Measurements from ENCODE around the gene SPINDOC.
A peak's percentile ranks its signal among the peaks of the same experiment; 100 is the strongest.
"Not testable (repeated sequence)": the region's sequence is repeated elsewhere in the genome, so short reads cannot be mapped to it uniquely, and the experiment has no call there.

The SPINDOC gene

DNA sequence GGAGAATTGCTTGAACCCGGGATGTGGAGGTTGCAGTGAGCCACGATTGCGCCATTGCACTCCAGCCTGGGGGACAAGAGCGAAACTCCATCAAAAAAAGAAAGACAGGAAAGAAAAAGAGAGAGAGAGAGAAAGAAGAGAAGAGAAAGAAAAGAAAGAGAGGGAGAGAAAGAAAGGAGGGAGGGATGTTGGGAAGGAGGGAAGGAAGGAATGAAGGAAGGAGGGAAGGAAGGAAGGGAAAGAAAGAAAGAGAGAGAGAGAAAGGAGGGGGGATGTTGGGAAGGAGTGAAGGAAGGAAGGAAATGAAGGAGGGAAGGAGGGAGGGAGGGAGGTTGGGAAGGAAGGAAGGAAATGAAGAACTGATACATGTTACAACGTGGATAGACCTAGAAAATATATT, 12.3 kb upstream of the SPINDOC start:
- Histone ChIP-seq H3K36me3 (ENCODE audit: control insufficient read depth, insufficient read depth, low read length) (no peaks in the 10 kb centered on the region), H3K4me1 (ENCODE audit: control insufficient read depth, insufficient read depth, low read length) (no peaks in the 10 kb centered on the region), H3K9me3 (ENCODE audit: control insufficient read depth, low read length) (no peaks in the 10 kb centered on the region), H3K9ac (ENCODE audit: low read length) (no peak overlapping the region), H3K27me3 (ENCODE audit: control insufficient read depth, insufficient read depth, low read length) (no peaks in the 10 kb centered on the region), H3K4me3 (ENCODE audit: low read length) (no peak overlapping the region)

DNA sequence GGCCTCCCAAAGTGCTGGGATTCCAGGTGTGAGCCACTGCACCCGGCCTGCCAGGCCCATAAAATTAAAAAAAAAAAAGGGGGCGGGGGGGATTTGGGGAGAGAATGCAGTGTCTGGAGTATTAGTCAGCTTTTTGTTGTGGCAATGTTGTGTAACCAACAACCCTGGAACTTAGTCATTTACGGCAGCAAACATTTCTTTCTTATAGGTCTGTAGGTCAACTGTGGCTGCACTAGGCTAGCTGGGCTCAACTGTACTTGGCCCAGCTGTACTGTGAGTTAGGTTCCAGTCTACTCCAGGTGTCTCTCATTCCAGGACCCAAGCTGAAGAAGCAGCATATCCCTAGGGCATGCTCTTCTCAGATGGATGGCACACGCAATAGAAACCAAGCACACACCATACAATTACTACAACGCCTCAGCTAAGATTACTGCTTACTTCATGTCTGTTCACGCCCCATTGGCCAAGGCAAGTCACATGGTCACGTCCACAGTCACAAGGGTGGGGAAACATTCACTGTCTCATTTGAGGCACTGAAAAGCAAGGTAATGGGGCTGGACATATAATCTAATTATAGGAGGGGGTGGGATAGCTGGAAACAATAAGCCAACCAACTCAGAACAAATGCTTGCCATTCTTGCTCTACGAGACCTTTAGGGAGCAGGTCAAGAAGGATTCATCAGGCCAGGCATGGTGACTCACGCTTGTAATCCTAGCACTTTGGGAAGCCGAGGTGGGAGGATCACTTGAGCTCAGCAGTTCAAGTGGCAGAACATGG, 10.4 kb upstream of the SPINDOC start:
- H3K9ac ChIP-seq (ENCODE audit: low read length) = no peak overlapping the region
- no peaks in the 10 kb centered on the region for H3K36me3 ChIP-seq (ENCODE audit: control insufficient read depth, insufficient read depth, low read length)
- no peaks in the 10 kb centered on the region for H3K4me1 ChIP-seq (ENCODE audit: control insufficient read depth, insufficient read depth, low read length)
- no peaks in the 10 kb centered on the region for H3K9me3 ChIP-seq (ENCODE audit: control insufficient read depth, low read length)
- H3K4me3 ChIP-seq (ENCODE audit: low read length) = no peak overlapping the region
- no peaks in the 10 kb centered on the region for H3K27me3 ChIP-seq (ENCODE audit: control insufficient read depth, insufficient read depth, low read length)

DNA sequence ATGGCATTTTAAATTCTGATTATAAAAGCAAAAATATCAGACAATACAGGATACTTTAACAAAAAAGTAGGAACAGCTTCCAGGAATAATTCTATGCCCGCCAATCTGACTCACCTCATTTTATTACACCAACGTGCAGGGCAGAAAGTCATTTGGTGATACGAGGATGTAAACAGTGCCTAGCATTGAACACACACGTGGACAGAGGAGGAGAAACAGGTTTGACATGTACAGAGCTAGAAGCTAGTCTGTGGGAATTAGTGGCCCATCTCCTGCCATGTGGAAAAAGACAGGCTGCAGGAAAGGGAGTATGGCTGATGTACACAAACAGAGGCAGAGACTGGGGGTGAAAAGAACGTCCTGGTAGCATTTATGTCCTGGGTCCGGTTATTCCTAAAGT, 9.0 kb upstream of the SPINDOC start:
- no peaks in the 10 kb centered on the region for H3K4me1 ChIP-seq (ENCODE audit: control insufficient read depth, insufficient read depth, low read length)
- no peaks in the 10 kb centered on the region for H3K27me3 ChIP-seq (ENCODE audit: control insufficient read depth, insufficient read depth, low read length)
- H3K9ac ChIP-seq (ENCODE audit: low read length) = no peak overlapping the region
- no peak overlapping the region for H3K4me3 ChIP-seq (ENCODE audit: low read length)
- H3K36me3 ChIP-seq (ENCODE audit: control insufficient read depth, insufficient read depth, low read length) = no peaks in the 10 kb centered on the region
- H3K9me3 ChIP-seq (ENCODE audit: control insufficient read depth, low read length) = no peaks in the 10 kb centered on the region

DNA sequence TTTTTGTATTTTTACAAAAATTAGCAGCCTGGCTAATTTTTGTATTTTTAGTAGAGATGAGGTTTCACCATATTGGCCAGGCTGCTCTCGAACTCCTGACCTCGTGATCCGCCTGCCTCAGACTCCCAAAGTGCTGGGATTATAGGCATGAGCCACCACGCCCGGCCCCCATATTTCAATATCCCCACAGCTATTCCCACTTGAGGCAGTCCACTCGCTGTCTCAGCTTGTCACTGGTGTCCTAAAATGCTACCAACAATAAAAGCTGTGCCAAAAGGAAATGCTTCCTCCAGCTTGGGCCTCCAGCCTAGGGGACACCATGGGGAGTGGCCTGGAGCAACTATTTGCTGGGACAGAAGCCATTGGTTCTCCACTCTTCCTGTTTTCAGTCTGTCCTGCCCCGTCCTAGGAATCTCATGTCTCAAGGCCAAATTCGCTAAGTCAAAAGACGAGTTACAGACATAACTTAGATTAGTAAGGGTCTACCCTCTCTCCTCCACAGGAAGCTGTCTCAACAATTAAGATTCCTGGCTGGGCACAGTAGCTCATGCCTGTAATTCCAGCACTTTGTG, 7.3 kb upstream of the SPINDOC start:
- H3K4me1 ChIP-seq (ENCODE audit: control insufficient read depth, insufficient read depth, low read length) = no peaks in the 10 kb centered on the region
- H3K4me3 ChIP-seq (ENCODE audit: low read length) = no peak overlapping the region
- H3K36me3 ChIP-seq (ENCODE audit: control insufficient read depth, insufficient read depth, low read length) = no peaks in the 10 kb centered on the region
- H3K9me3 ChIP-seq (ENCODE audit: control insufficient read depth, low read length) = no peaks in the 10 kb centered on the region
- H3K9ac ChIP-seq (ENCODE audit: low read length) = no peak overlapping the region
- H3K27me3 ChIP-seq (ENCODE audit: control insufficient read depth, insufficient read depth, low read length) = no peaks in the 10 kb centered on the region

DNA sequence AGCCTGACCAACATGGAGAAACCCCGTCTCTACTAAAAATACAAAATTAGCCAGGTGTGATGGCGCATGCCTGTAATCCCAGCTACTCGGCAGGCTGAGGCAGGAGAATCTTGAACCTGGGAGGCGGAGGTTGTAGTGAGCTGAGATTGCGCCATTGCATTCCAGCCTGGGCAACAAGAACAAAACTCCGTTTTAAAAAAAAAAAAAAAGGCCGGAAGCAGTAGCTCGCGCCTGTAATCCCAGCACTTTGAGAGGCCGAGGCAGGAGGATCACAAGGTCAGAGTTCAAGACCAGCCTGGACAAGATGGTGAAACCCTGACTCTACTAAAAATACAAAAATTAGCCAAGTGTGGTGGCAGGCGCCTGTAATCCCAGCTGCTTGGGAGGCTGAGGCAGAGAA, 2.9 kb upstream of the SPINDOC start:
- H3K9ac ChIP-seq (ENCODE audit: low read length); H3K4me1 ChIP-seq (ENCODE audit: control insufficient read depth, insufficient read depth, low read length); H3K27me3 ChIP-seq (ENCODE audit: control insufficient read depth, insufficient read depth, low read length); H3K4me3 ChIP-seq (ENCODE audit: low read length); H3K36me3 ChIP-seq (ENCODE audit: control insufficient read depth, insufficient read depth, low read length); H3K9me3 ChIP-seq (ENCODE audit: control insufficient read depth, low read length): not testable (repeated sequence)

DNA sequence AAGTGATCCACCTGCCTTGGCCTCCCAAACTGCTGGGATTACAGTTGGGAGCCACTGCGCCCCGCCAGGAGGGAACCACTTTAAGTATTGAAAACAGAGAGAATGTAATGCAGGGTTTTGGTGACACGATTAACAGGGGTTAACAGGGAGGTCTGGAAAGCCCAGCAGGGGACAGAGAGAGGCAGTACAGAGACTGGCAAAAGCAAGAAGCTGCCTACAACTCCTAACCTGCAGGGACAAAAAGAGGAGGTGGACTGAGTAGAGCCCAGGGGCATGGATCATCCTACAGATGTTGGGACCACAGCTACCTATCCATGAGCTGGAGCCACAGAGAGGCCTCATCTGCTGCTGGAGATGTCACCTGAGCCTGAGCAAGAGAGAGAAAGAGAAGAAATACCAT, 1.7 kb upstream of the SPINDOC start:
- H3K27me3 ChIP-seq (ENCODE audit: control insufficient read depth, insufficient read depth, low read length) = no peaks in the 10 kb centered on the region
- H3K36me3 ChIP-seq (ENCODE audit: control insufficient read depth, insufficient read depth, low read length) = no peaks in the 10 kb centered on the region
- no peaks in the 10 kb centered on the region for H3K9me3 ChIP-seq (ENCODE audit: control insufficient read depth, low read length)
- H3K4me1 ChIP-seq (ENCODE audit: control insufficient read depth, insufficient read depth, low read length) = peaks cover 9% of the 10 kb centered on the region
- H3K9ac ChIP-seq (ENCODE audit: low read length) = no peak overlapping the region
- H3K4me3 ChIP-seq (ENCODE audit: low read length) = no peak overlapping the region

DNA sequence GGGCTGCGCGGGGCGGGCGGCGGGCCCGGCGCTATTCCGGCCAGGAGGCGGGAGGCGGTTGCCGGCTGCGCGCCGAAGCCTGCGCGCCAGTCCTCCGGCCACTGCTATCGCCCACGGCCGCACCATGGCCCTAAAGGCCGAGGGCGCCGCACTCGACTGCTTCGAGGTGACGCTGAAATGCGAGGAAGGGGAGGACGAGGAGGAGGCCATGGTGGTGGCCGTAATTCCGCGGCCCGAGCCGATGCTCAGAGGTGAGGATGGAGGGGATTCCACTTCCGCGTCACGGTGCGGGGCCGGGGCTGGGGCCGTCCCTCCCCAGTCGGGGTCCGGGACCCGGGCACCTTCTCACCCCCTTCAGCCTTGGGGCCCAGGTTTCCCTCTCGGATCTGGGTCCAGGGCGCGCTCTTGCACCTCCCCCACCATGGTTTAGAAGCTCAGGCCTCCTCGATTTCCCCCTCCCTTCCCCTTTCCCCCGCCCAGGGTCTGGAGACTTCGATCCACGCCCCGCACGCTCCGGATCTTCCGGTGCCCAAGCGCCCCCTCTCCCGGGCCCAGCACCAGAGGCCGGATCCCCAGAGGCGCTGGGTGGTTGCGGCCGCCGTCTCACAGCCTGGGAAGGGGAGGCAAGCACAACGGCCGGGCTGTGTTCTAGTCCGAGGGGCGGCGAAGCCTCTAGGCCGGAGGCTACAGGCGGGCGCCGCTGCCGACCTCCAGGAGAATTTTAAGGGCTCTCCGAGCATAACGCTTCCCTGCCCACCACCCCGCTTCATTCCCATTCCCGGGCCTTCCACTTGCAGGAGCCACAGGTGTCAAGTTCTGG, 517 bp downstream of the SPINDOC start:
- Histone ChIP-seq H3K36me3 (ENCODE audit: control insufficient read depth, insufficient read depth, low read length) (no peaks in the 10 kb centered on the region), H3K4me3 (ENCODE audit: low read length) (peak overlapping the region; percentile 61), H3K9me3 (ENCODE audit: control insufficient read depth, low read length) (no peaks in the 10 kb centered on the region), H3K9ac (ENCODE audit: low read length) (peak overlapping the region; percentile 73), H3K4me1 (ENCODE audit: control insufficient read depth, insufficient read depth, low read length) (peaks cover 9% of the 10 kb centered on the region), H3K27me3 (ENCODE audit: control insufficient read depth, insufficient read depth, low read length) (no peaks in the 10 kb centered on the region)

DNA sequence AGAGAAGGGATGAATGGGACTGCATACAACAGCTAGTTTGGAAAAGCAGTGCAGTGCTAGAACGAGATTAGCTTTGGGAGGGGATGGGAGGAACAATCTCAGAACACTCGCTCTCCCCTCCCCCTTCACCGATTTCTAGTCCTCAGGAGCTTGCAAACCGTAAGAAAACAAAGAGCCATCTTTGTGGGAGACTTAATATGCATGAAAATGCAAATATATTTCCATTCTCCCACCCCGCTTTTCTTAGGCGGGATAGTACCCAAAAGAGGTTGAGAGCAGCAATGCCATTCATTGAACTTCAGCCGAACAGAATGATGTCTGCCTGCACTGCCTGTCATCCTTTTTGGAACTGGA, 1.1 kb downstream of the SPINDOC start:
- Histone ChIP-seq H3K9ac (ENCODE audit: low read length) (peak overlapping the region; percentile 73), H3K27me3 (ENCODE audit: control insufficient read depth, insufficient read depth, low read length) (no peaks in the 10 kb centered on the region), H3K4me3 (ENCODE audit: low read length) (no peak overlapping the region), H3K9me3 (ENCODE audit: control insufficient read depth, low read length) (no peaks in the 10 kb centered on the region), H3K36me3 (ENCODE audit: control insufficient read depth, insufficient read depth, low read length) (no peaks in the 10 kb centered on the region), H3K4me1 (ENCODE audit: control insufficient read depth, insufficient read depth, low read length) (peaks cover 9% of the 10 kb centered on the region)

DNA sequence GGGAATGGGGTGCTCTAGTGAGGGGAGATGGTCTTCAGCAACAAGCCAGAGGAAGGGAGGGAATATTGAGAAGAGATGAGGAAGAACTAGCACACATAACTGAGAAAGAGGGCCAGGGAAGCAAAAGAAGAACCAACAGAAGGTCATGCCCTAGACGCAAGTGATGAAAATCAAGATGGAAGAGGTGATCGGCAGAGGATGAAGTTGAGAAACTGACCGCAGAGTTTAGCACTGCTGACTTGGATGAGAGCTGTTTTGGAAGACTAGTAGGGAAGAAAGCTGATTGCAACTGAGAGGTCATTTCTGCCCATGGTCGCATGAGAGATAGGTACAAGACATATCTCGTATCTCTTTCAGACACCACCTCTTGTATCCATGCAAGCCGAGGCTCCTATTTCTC, 2.9 kb downstream of the SPINDOC start:
- H3K4me3 ChIP-seq (ENCODE audit: low read length) = no peak overlapping the region
- no peaks in the 10 kb centered on the region for H3K36me3 ChIP-seq (ENCODE audit: control insufficient read depth, insufficient read depth, low read length)
- no peak overlapping the region for H3K9ac ChIP-seq (ENCODE audit: low read length)
- H3K27me3 ChIP-seq (ENCODE audit: control insufficient read depth, insufficient read depth, low read length) = no peaks in the 10 kb centered on the region
- H3K4me1 ChIP-seq (ENCODE audit: control insufficient read depth, insufficient read depth, low read length) = peaks cover 9% of the 10 kb centered on the region
- no peaks in the 10 kb centered on the region for H3K9me3 ChIP-seq (ENCODE audit: control insufficient read depth, low read length)

DNA sequence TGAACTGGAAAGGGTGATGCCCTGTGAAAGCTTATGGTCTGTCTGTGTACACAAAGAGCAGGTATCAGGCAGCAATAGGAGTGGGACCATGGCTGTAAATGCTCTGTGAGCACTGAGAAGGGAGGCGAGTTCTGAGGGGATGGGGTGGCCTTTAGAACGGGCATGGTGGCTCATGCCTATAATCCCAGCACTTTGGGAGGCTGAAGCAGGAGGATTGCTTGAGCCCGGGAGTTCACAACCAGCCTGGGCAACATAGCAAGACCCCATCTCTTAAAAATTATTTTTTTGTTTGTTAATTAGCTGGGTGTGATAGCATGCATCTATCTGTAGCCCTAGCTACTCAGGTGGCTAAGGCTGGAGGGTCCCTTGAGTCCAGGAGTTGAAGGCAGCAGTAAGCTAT, 3.5 kb downstream of the SPINDOC start:
- no peak overlapping the region for H3K9ac ChIP-seq (ENCODE audit: low read length)
- H3K4me1 ChIP-seq (ENCODE audit: control insufficient read depth, insufficient read depth, low read length) = peaks cover 9% of the 10 kb centered on the region
- H3K4me3 ChIP-seq (ENCODE audit: low read length) = no peak overlapping the region
- no peaks in the 10 kb centered on the region for H3K27me3 ChIP-seq (ENCODE audit: control insufficient read depth, insufficient read depth, low read length)
- H3K9me3 ChIP-seq (ENCODE audit: control insufficient read depth, low read length) = no peaks in the 10 kb centered on the region
- H3K36me3 ChIP-seq (ENCODE audit: control insufficient read depth, insufficient read depth, low read length) = no peaks in the 10 kb centered on the region

DNA sequence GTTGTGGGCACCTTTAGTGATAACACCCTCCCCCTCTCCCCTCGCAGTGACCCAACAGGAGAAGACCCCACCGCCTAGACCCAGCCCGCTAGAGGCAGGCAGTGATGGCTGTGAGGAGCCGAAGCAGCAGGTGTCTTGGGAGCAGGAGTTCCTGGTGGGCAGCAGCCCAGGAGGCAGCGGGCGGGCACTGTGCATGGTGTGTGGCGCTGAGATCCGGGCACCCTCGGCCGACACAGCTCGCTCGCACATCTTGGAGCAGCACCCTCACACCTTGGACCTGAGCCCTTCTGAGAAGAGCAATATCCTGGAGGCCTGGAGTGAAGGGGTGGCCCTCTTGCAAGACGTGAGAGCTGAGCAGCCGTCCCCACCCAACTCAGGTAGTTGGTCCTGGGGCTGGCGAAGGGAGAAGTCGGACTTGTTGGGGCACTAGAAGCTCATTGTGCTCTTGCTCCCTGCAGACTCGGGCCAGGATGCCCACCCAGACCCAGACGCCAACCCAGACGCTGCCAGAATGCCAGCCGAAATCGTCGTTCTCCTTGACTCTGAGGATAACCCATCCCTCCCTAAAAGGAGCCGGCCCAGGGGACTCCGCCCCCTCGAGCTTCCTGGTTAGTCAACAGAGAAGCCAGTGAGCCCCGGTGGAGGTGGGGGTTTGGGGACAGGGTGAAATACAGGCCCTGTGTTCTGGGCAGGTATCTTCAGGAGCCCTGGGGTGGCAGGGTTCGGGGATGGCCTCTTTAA, 4.7 kb downstream of the SPINDOC start:
- H3K4me1 ChIP-seq (ENCODE audit: control insufficient read depth, insufficient read depth, low read length) = peaks cover 9% of the 10 kb centered on the region
- no peaks in the 10 kb centered on the region for H3K27me3 ChIP-seq (ENCODE audit: control insufficient read depth, insufficient read depth, low read length)
- no peak overlapping the region for H3K9ac ChIP-seq (ENCODE audit: low read length)
- H3K36me3 ChIP-seq (ENCODE audit: control insufficient read depth, insufficient read depth, low read length) = no peaks in the 10 kb centered on the region
- H3K9me3 ChIP-seq (ENCODE audit: control insufficient read depth, low read length) = no peaks in the 10 kb centered on the region
- no peak overlapping the region for H3K4me3 ChIP-seq (ENCODE audit: low read length)

DNA sequence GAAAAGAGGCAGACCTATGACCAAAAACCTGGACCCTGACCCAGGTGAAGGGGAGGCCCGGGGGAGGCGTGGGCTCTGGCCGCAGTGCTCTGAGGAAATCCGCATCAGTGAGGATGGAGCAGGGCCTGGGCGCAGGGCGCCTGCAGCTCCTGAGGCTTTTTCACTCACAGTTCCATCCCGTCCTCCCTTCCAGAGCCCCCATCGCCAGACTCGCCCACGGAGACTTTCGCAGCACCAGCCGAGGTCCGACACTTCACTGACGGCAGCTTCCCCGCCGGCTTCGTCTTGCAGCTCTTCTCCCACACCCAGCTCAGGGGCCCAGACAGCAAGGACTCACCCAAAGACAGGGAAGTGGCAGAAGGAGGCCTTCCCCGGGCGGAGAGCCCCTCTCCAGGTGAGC, 5.4 kb downstream of the SPINDOC start:
- Histone ChIP-seq H3K4me3 (ENCODE audit: low read length) (no peak overlapping the region), H3K36me3 (ENCODE audit: control insufficient read depth, insufficient read depth, low read length) (no peaks in the 10 kb centered on the region), H3K4me1 (ENCODE audit: control insufficient read depth, insufficient read depth, low read length) (peaks cover 9% of the 10 kb centered on the region)

More for the DNA sequence above, 5.4 kb downstream of the SPINDOC start:
- Histone ChIP-seq H3K27me3 (ENCODE audit: control insufficient read depth, insufficient read depth, low read length) (no peaks in the 10 kb centered on the region), H3K9ac (ENCODE audit: low read length) (no peak overlapping the region), H3K9me3 (ENCODE audit: control insufficient read depth, low read length) (no peaks in the 10 kb centered on the region)

Measured in mucosa of stomach (tissue), 1 donor.